SH-SY5Y (cell line): ENCODE data around the gene ATP6V0D1.

Experiments
- GATA2 ChIP-seq: IDR thresholded peaks from 2 replicates; pipeline ENCODE4 v1.6.1; 2011; ENCODE audit warnings: mild to moderate bottlenecking, low read depth, low read length
- GATA3 ChIP-seq: IDR thresholded peaks from 2 replicates; pipeline ENCODE4 v1.6.1; 2011; ENCODE audit warnings: low read depth, mild to moderate bottlenecking, low read length, moderate library complexity

Gene ATP6V0D1

GRCh38 chr16:67445913-67446907 is 34.7 kb downstream of the ATP6V0D1 start:
- TF ChIP-seq GATA2 (no peak), GATA3 (no peak)

GRCh38 chr16:67445441-67445912 is 35.5 kb downstream of the ATP6V0D1 start:
- TF ChIP-seq GATA2 (no peak), GATA3 (no peak)

- TF ChIP-seq GATA3 (no peak), GATA2 (no peak)
Observed at GRCh38 chr16:67445126-67445426, 35.9 kb downstream of the ATP6V0D1 start.

GRCh38 chr16:67444259-67445125 is 36.5 kb downstream of the ATP6V0D1 start:
- TF ChIP-seq GATA2, result no peak
- no peak for TF ChIP-seq GATA3

- no peak for TF ChIP-seq GATA3
- no peak for TF ChIP-seq GATA2
Observed at GRCh38 chr16:67443265-67443664, 37.7 kb downstream of the ATP6V0D1 start.

- TF ChIP-seq GATA2 (peak; percentile 53), GATA3 (no peak)
Observed at GRCh38 chr16:67442581-67443255, 38.2 kb downstream of the ATP6V0D1 start.

- no peak for TF ChIP-seq GATA3
- no peak for TF ChIP-seq GATA2
Observed at GRCh38 chr16:67441907-67442306, 39.0 kb downstream of the ATP6V0D1 start.

- TF ChIP-seq GATA2 (no peak), GATA3 (no peak)
Observed at GRCh38 chr16:67441271-67441753, 39.6 kb downstream of the ATP6V0D1 start.

- TF ChIP-seq GATA3, result no peak
Observed at GRCh38 chr16:67438824-67439393, 42.0 kb downstream of the ATP6V0D1 start.

GRCh38 chr16:67438098-67438791 is 42.7 kb downstream of the ATP6V0D1 start:
- TF ChIP-seq GATA2 (no peak), GATA3 (no peak)

GRCh38 chr16:67437513-67437912 is 43.4 kb downstream of the ATP6V0D1 start:
- no peak for TF ChIP-seq GATA3
- no peak for TF ChIP-seq GATA2

GRCh38 chr16:67436640-67437193 is 44.2 kb downstream of the ATP6V0D1 start:
- TF ChIP-seq GATA3 (no peak), GATA2 (no peak)

- no peak for TF ChIP-seq GATA2
Observed at GRCh38 chr16:67435758-67436164, 45.2 kb downstream of the ATP6V0D1 start.

- no peak for TF ChIP-seq GATA3
- TF ChIP-seq GATA2, result no peak
Observed at GRCh38 chr16:67433131-67433719, 47.7 kb downstream of the ATP6V0D1 start.
